Skeletal muscle cell (primary cell): ENCODE results near the gene MBD6.

Experiments used
- DNase-seq: peaks from one replicate; pipeline ENCODE4 v3.0.0-alpha.2; 2010; ENCODE audit warnings: low read depth
- H3K4me3 ChIP-seq: 2 replicates; pipeline ENCODE4 v1.5.1; 2011; ENCODE audit warnings: low read depth, mild to moderate bottlenecking, control low read depth, low read length, moderate library complexity

Gene MBD6

GRCh38 chr12:57522011-57522886 is at the start of gene MBD6:
Gene MBD6, plus strand, starts transcription at chr12:57522824. Its CDS starts 1,480 bp downstream, at chr12:57524304.
- peak; percentile 69 for DNase-seq
- peak within 1 kb of the TSS; percentile 77 for H3K4me3 ChIP-seq

DNA sequence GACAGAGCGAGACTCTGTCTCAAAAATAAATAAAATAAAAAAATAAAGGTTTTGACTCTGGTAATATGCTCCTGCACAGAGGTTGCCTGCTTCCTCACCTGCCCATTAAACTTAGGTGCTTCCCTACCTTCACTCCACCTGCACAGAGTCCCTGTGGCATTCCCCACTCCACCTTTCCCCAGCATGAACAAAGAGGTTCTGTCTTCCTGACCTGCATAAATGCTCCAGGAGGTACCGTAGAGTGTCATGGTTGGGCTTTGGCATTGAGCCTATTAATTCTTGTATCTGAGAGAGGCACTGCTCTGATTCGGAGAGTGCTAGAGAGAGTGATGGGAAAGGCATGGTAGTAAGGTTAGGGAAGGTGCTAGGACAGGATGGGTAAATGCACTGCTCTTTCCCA is 49.2 kb upstream of the MBD6 start:
- no peak for DNase-seq
- H3K4me3 ChIP-seq, result no peak overlapping the region

DNA sequence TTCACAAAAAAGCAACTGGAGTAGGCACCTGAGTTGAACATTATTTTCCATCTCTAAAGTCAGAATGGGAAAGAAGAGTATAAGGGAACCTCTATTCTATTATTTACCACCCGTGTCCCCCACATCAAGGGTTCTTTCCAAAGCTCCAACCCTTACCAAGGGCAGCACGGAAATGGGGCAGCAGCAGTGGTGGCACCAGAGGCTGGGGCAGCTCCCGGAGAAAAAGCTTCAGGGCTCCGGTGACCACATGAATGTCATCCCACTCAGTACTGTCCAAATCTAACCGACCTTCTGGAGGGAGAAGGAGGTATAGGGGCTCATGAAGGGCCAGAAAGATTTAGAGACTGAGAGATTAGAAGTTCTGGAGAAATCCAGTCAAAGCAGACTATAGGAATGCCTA is 48.7 kb upstream of the MBD6 start:
- H3K4me3 ChIP-seq, result no peak overlapping the region
- no peak for DNase-seq

- no peak for DNase-seq
- no peak overlapping the region for H3K4me3 ChIP-seq
These were observed 48.2 kb upstream of the MBD6 start for GRCh38 chr12:57474430-57474829.

DNA sequence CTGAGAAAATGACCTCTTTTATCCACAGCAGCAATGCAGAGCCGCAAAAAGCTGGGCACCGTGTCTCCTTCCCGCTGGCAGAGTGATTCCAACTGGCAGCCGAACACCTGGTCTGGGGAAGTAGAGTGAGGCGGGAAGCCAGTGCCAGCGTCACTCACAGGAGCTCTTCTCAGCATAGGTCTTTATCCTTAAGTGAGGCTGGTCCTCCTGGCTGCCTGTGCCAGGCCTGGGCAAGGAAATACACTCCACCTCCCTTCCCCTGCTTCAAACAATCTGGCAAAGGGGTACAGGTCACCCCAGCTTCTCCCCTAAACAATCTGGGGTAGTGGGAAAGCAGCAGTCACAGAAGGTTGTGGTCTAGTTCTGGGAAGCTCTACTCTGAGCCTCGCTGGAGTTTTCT is 47.8 kb upstream of the MBD6 start:
- H3K4me3 ChIP-seq, result no peak overlapping the region
- DNase-seq, result no peak

DNA sequence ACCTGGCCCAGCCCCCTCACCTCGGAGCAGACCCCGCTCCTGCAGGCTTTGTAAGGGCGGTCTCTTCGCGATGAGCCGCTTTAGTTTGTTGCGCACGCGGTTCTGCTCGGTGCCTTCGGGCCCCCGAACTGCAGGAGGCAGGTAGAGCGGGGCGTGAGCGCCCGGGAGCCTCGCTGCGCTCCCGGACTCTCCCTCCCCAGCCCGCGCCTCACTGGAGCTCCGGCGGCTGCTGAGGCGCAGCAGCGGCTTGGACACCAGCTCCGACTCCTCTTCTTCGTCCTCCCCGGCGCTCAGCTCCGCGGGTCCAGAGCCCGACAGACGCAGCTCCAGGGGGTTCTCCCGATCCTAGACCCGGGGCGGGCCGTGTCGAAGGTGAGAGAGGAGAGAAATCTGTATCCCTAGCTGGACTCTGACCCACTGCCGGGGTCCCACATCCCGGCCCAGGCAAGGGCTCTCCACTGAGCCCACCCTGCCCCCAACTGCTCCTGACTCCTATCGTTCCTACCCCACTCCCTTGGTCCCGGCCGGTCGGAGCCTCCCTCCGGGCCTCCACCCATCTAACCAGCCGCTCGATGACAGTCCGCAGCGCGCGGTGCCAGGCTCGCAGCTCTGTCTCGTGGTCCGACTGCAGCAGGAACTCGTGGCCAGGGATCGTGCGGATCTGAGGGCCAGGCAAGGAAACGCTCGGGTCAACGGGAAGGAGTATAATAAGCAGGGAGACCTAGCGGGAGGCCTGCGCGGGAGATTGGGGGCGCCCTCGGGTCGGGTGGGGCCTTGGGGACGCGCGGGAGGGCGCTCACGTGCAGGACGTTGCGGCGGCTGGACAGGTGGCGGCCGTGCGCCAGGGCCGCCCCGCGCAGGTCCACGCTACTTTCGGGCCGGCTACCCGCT is 47.1 kb upstream of the MBD6 start:
- H3K4me3 ChIP-seq, result peak overlapping the region; percentile 28
- no peak for DNase-seq

- no peak for DNase-seq
- peak overlapping the region; percentile 28 for H3K4me3 ChIP-seq
These were observed 46.2 kb upstream of the MBD6 start for GRCh38 chr12:57476162-57476992.

GRCh38 chr12:57476993-57477709 is 45.5 kb upstream of the MBD6 start:
- no peak overlapping the region for H3K4me3 ChIP-seq
- DNase-seq, result no peak

DNA sequence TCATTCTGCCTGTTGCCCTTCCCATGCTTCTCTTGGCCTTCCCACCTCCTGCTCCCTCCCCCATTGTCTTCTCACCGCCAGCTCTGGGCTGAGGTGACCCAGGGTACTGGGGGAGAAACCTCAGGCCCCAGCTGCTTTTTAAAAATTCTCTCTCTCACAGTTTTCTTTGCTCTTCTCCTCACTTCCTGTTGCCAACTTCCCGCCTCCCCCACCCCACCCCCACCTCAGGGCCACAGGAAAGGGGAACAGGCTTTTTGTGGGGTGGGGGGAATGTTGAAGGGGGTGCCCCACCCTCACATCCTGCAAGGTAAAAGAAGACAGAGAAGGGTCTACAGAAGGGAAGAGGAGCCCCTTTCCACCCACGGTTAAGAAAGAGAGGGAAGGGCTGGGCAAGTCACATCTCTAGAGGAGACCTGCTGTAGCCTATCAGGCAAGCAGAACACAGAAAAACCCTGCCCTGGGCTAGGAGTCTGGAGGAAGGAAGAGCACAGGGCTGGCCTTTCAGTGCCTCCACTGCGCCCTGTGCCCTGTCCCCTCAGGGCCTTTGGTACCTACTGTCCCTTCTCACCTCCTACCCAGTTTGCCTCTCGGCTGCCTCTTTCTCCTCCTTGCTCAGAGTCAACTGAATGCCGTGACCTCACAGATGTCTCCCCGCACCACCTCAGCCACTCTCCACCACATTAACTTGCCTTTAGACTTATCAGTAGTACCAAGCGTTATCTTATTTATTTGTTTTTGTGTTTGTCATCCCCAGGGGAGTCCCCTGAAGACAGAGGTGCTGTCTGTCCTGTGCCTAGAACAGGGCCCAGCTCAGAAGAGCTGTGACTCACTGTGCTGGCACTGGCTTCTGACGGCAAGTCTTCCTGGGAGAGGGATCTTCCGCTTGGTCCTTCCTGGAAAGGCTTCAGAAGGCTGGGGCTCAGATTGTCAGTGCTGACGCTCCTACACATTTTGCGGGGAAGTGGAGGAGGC is 44.6 kb upstream of the MBD6 start:
- H3K4me3 ChIP-seq, result no peak overlapping the region
- no peak for DNase-seq

DNA sequence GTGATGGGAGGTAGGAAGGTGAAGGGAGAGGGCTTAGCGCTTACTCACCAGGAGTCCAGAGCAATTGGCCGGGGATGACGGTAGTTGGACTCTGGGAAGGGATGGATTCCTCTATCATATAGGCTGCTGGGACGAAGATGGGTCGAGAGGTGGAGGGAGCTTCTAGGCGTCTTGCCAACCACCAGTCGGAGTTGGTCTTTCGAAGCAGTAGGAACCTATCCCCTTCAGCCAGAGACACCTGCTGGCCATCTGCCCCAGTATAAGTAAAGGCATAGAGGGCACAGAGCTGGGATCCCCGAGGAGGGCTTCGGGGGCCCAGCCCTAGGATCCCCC is 43.6 kb upstream of the MBD6 start:
- no peak for DNase-seq
- no peak overlapping the region for H3K4me3 ChIP-seq

DNA sequence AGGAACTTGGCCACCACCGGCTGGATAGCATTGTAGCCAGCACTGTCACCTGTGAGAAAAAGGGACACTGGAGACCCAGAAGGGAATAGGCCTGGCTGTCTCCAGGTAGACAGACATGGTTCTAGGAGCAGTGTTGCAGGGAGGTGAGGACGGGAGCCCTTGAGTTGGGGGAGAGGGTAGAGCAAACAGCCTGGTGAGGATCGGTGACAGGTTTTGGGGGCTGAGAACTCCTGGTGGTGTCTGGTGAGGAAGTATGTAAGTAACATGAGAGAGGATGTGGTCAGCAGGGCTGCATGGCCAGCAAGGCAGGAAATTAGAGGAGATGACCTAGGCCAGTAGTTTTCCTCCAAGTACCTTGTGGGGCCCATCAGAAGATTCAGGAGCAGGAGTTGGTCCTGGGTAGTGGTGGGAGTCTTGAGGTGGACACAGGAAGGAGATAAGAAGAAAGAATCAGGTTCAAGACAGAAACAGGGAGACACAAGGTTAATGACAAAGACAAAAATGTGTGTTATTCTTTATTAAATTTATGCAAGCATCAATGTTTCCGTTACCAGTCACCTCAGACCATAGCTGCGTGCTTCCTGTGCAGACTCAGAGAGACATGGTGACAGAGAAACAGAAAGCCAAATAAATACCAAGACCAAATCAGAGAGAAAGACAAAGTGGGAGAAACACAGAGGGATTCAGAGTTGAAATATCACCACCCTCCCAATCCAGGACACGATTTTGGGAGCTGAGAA is 43.1 kb upstream of the MBD6 start, which contains the start of gene ARHGAP9:
TSS of gene ARHGAP9 (minus strand) at position 491 of the 740 bp plus-strand sequence. CDS start at position 31, 460 bp downstream.
- DNase-seq, result no peak
- no peak within 1 kb of the TSS for H3K4me3 ChIP-seq

GRCh38 chr12:57481671-57482070 is 41.0 kb upstream of the MBD6 start:
- H3K4me3 ChIP-seq, result no peak overlapping the region
- no peak for DNase-seq

GRCh38 chr12:57483466-57483865 is 39.2 kb upstream of the MBD6 start:
- DNase-seq, result no peak
- H3K4me3 ChIP-seq, result no peak overlapping the region

GRCh38 chr12:57485695-57486094 is 36.9 kb upstream of the MBD6 start:
- no peak for DNase-seq
- no peak overlapping the region for H3K4me3 ChIP-seq

DNA sequence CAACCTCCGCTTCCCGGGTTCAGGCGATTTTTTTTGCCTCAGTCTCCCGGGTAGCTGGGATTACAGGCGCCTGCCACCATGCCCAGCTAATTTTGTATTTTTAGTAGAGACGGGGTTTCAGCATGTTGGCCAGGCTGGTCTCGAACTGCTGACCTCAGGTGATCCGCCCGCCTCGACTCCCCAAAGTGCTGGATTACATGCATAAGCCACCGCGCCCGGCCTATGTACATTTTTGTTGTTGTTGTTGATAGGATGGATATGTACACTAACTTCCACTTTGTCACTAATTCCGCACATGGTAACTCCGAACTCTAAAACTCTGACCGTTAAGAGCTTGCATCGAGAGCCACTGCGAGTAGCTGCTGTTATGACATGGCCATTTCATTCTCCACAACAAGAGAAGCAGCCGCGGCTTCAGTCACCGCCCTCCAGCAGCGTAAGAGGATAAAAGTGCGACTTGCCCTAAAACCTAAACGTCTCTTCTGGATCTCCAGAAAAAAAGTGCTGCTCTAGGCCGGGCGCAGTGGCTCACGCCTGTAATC is 35.5 kb upstream of the MBD6 start:
- H3K4me3 ChIP-seq, result peak overlapping the region; percentile 98
- no peak for DNase-seq

DNA sequence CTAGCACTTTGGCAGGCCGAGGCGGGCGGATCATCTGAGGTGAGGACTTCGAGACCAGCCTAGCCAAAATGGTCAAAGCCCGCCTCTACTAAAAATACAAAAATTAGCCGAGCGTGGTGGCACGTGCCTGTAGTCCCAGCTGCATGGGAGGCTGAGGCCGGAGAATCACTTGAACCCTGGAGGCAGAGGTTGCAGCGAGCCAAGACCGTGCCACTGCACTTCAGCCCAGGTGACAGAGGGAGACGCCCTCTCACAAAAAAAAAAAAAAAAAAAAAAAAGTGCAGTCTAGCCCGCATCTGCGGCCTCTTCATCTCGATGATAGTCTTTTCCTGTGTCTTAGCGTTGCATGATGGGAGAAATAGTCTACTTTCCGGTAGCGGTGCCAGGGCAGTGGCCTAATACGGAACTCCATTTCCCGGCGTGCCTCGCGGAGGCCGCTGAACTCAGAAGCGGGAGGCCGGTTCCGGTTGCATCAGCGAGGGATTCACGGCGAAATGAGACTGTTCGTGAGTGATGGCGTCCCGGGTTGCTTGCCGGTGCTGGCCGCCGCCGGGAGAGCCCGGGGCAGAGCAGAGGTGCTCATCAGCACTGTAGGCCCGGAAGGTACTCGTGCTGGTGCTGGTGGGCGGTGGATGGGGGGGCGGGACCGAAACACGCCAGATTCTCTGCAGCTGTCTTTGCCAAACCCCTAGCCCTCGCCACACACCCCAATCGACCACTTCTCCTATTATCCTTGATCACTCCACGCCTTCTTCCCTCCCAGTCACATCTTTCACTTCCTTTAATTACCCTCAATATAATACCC is 34.8 kb upstream of the MBD6 start, which contains the start of gene MARS1:
TSS of gene MARS1 (plus strand) at position 472 of the 805 bp plus-strand sequence. CDS start at position 495, 23 bp downstream.
- DNase-seq, result peak; percentile 83
- H3K4me3 ChIP-seq, result peak within 1 kb of the TSS; percentile 98
